H1 (cell line): ENCODE data around the gene TANC1. TPM values are rescaled to one million over a fixed set of nuclear protein-coding genes. Genes with fewer than 3 reads are reported as not detected.

ENCODE experiments used
- CTCF ChIA-PET: fragments of 300-600 bp; sonication (Branson Sonifier 250); formaldehyde crosslinking; loops from one replicate; lab custom pipeline; 2021; ENCODE audit not compliant: partially characterized antibody; lab: Charles Lee
- POLR2A ChIA-PET: fragments of 300-600 bp; sonication (Branson Sonifier 250); formaldehyde crosslinking; loops from one replicate; lab custom pipeline; 2021; ENCODE audit warnings: inconsistent platforms; ENCODE audit not compliant: partially characterized antibody; lab: Charles Lee
- DNase-seq, 2 experiments: peaks; one replicate each; pipeline versions ENCODE4 v3.0.0 to v3.0.0-alpha.2; 2010 to 2022; ENCODE audit warnings: low spot score in 2 of 2, low read depth in 1 of 2, mixed read lengths in 1 of 2
- FAIRE-seq: peaks from 2 replicates; lab custom pipeline; 2011; peaks lifted over from hg19 to GRCh38; lab: Jason Lieb, UNC
- H2AFZ ChIP-seq: 2 replicates; pipeline ENCODE4 v1.8.1; 2012; ENCODE audit warnings: low read length, inconsistent platforms
- H2AK5ac ChIP-seq: 2 replicates; pipeline ENCODE4 v1.6.1; 2013; ENCODE audit warnings: low read depth, low read length
- H2BK120ac ChIP-seq: replicated peaks from 2 replicates; pipeline ENCODE3; 2013; ENCODE audit warnings: low read depth, low read length, inconsistent platforms
- H2BK12ac ChIP-seq: 2 replicates; pipeline ENCODE4 v1.6.1; 2013; ENCODE audit warnings: low read depth, low read length
- H2BK15ac ChIP-seq: 2 replicates; pipeline ENCODE4 v1.6.1; 2013; ENCODE audit warnings: low read length
- H2BK20ac ChIP-seq: 2 replicates; pipeline ENCODE4 v1.6.1; 2013; ENCODE audit warnings: low read length
- H2BK5ac ChIP-seq: 2 replicates; pipeline ENCODE4 v1.6.1; 2013; ENCODE audit warnings: low read depth, low read length
- H3K14ac ChIP-seq: 2 replicates; pipeline ENCODE4 v1.6.1; 2013; ENCODE audit warnings: inconsistent platforms; ENCODE audit not compliant: insufficient read length
- H3K18ac ChIP-seq: 2 replicates; pipeline ENCODE4 v1.6.1; 2013; ENCODE audit warnings: low read length; ENCODE audit errors: extremely low read depth
- H3K23ac ChIP-seq: 2 replicates; pipeline ENCODE4 v1.6.1; 2013; ENCODE audit warnings: inconsistent platforms; ENCODE audit not compliant: insufficient read length
- H3K23me2 ChIP-seq: 2 replicates; pipeline ENCODE4 v1.6.1; 2013; ENCODE audit warnings: low read depth, low read length
- H3K27ac ChIP-seq: 2 replicates; pipeline ENCODE4 v1.6.1; 2011; ENCODE audit warnings: low read depth, low read length, inconsistent platforms
- H3K27me3 ChIP-seq, 4 experiments: replicated peaks in 1 of 4; 1 replicate in 1 of 4; 2 replicates in 3 of 4; pipeline versions ENCODE4 v1.6.1 to v1.8.1; 2011 to 2013; ENCODE audit warnings: low read length in 3 of 4, mild to moderate bottlenecking in 3 of 4, inconsistent platforms in 2 of 4, mixed read lengths in 2 of 4, moderate library complexity in 1 of 4; ENCODE audit not compliant: control insufficient read depth in 3 of 4, insufficient read depth in 3 of 4; ENCODE audit errors: extremely low read depth in 1 of 4
- H3K36me3 ChIP-seq, 4 experiments: 2 replicates each; pipeline versions ENCODE4 v1.6.1 to v1.8.1; 2011 to 2013; ENCODE audit warnings: mild to moderate bottlenecking in 4 of 4, low read length in 3 of 4, moderate library complexity in 2 of 4, control low read depth in 1 of 4, inconsistent platforms in 1 of 4; ENCODE audit not compliant: insufficient read depth in 4 of 4, control insufficient read depth in 2 of 4
- H3K4ac ChIP-seq: replicated peaks from 2 replicates; pipeline ENCODE3; 2013; ENCODE audit warnings: low read length, low read depth, mixed read lengths, inconsistent platforms; ENCODE audit not compliant: insufficient read length
- H3K4me1 ChIP-seq, 4 experiments: replicated peaks in 1 of 4; 1 replicate in 1 of 4; 2 replicates in 3 of 4; pipeline versions ENCODE4 v1.6.1 to v1.8.1; 2011 to 2013; ENCODE audit warnings: low read length in 3 of 4, inconsistent platforms in 2 of 4, mixed read lengths in 1 of 4; ENCODE audit not compliant: insufficient read depth in 4 of 4, control insufficient read depth in 3 of 4
- H3K4me2 ChIP-seq, 2 experiments: 2 replicates each; pipeline versions ENCODE4 v1.6.1 to v1.8.1; 2011 to 2013; ENCODE audit warnings: low read depth in 2 of 2, low read length in 2 of 2, control low read depth in 1 of 2, inconsistent platforms in 1 of 2, mild to moderate bottlenecking in 1 of 2; ENCODE audit not compliant: insufficient read depth in 1 of 2
- H3K4me3 ChIP-seq, 4 experiments: fragments of 200-600, 300-600 bp in 1 of 4; sonication (generic), shearing (Covaris generic), sonication (Bioruptor Twin) in 1 of 4; 2 replicates each; pipeline versions ENCODE4 v1.5.1 to v1.8.1; 2011 to 2016; ENCODE audit warnings: low read length in 4 of 4, low read depth in 3 of 4, control low read depth in 2 of 4, inconsistent platforms in 2 of 4, mild to moderate bottlenecking in 2 of 4, mixed read lengths in 1 of 4, moderate library complexity in 1 of 4; ENCODE audit not compliant: insufficient read depth in 2 of 4; ENCODE audit errors: extremely low read depth in 1 of 4
- H3K56ac ChIP-seq: replicated peaks from 2 replicates; pipeline ENCODE3; 2013; ENCODE audit warnings: low read depth, mild to moderate bottlenecking, mixed read lengths, low read length, inconsistent platforms; ENCODE audit not compliant: insufficient read length
- H3K79me1 ChIP-seq: 2 replicates; pipeline ENCODE4 v1.6.1; 2013; ENCODE audit warnings: low read depth, low read length, control low read depth
- H3K79me2 ChIP-seq, 2 experiments: 2 replicates each; pipeline versions ENCODE4 v1.6.1 to v1.8.1; 2012 to 2013; ENCODE audit warnings: low read length in 2 of 2, mild to moderate bottlenecking in 2 of 2, inconsistent platforms in 1 of 2; ENCODE audit not compliant: insufficient read depth in 2 of 2, control insufficient read depth in 1 of 2
- H3K9ac ChIP-seq, 4 experiments: replicated peaks in 1 of 4; 1 replicate in 1 of 4; 2 replicates in 3 of 4; pipeline versions ENCODE4 v1.6.1 to v1.8.1; 2011 to 2013; ENCODE audit warnings: low read depth in 3 of 4, low read length in 3 of 4, control low read depth in 2 of 4, mild to moderate bottlenecking in 2 of 4, moderate library complexity in 2 of 4, inconsistent platforms in 1 of 4; ENCODE audit errors: extremely low read depth in 1 of 4
- H3K9me3 ChIP-seq, 2 experiments: 2 replicates each; pipeline versions ENCODE4 v1.6.1 to v1.8.1; 2012 to 2013; ENCODE audit warnings: mild to moderate bottlenecking in 2 of 2, moderate library complexity in 2 of 2, control low read depth in 1 of 2, inconsistent platforms in 1 of 2, low read depth in 1 of 2, low read length in 1 of 2, mixed read lengths in 1 of 2; ENCODE audit not compliant: insufficient read depth in 2 of 2
- H4K20me1 ChIP-seq, 2 experiments: replicated peaks in 1 of 2; 2 replicates each; pipeline versions ENCODE3 to v1.8.1; 2011 to 2013; ENCODE audit warnings: inconsistent platforms in 2 of 2, low read length in 2 of 2, mild to moderate bottlenecking in 1 of 2; ENCODE audit not compliant: insufficient read depth in 2 of 2, control insufficient read depth in 1 of 2
- H4K5ac ChIP-seq: 2 replicates; pipeline ENCODE4 v1.6.1; 2013; ENCODE audit warnings: low read length, low read depth, mixed read lengths, inconsistent platforms; ENCODE audit not compliant: insufficient read length
- H4K8ac ChIP-seq: 2 replicates; pipeline ENCODE4 v1.8.0; 2013; ENCODE audit warnings: mild to moderate bottlenecking, moderate library complexity, low read length, inconsistent platforms; ENCODE audit not compliant: insufficient read depth; ENCODE audit errors: extremely low read depth
- H4K91ac ChIP-seq: replicated peaks from 2 replicates; pipeline ENCODE3; 2013; ENCODE audit warnings: low read length, mixed read lengths, inconsistent platforms; ENCODE audit not compliant: insufficient read length
- BACH1 ChIP-seq: IDR thresholded peaks from 2 replicates; pipeline ENCODE4 v1.6.1; 2012; ENCODE audit warnings: low read length, improper control_type of control experiment
- BCL11A ChIP-seq, 2 experiments: IDR thresholded peaks; one replicate each; pipeline ENCODE4 v1.6.1; 2011; ENCODE audit warnings: low read depth in 2 of 2, low read length in 2 of 2, mild to moderate bottlenecking in 2 of 2
- CREB1 ChIP-seq: IDR thresholded peaks from 2 replicates; pipeline ENCODE4 v1.6.1; 2012; ENCODE audit warnings: inconsistent platforms
- EGR1 ChIP-seq: IDR thresholded peaks from 2 replicates; pipeline ENCODE4 v1.6.1; 2011; ENCODE audit warnings: low read depth, low read length, borderline replicate concordance
- EP300 ChIP-seq, 2 experiments: IDR thresholded peaks; 1 replicate in 1 of 2; 2 replicates in 1 of 2; pipeline ENCODE4 v1.6.1; 2011 to 2012; ENCODE audit warnings: low read depth in 2 of 2, low read length in 2 of 2, mild to moderate bottlenecking in 2 of 2, borderline replicate concordance in 1 of 2, inconsistent platforms in 1 of 2, moderate library complexity in 1 of 2
- HDAC6 ChIP-seq: IDR thresholded peaks from one replicate; pipeline ENCODE4 v1.7.1; 2012; ENCODE audit warnings: low read depth, mild to moderate bottlenecking, inconsistent platforms, low read length, moderate library complexity
- JUND ChIP-seq: IDR thresholded peaks from 2 replicates; pipeline ENCODE4 v1.6.1; 2011; ENCODE audit warnings: mild to moderate bottlenecking, improper control_type of control experiment, low read length
- RAD21 ChIP-seq, 2 experiments: IDR thresholded peaks in 1 of 2; conservative IDR thresholded peaks in 1 of 2; 2 replicates each; pipeline ENCODE4 v1.6.1; 2011; ENCODE audit warnings: low read depth in 2 of 2, low read length in 2 of 2, improper control_type of control experiment in 1 of 2, inconsistent platforms in 1 of 2, mild to moderate bottlenecking in 1 of 2, moderate library complexity in 1 of 2
- SP2 ChIP-seq: IDR thresholded peaks from 2 replicates; pipeline ENCODE4 v1.6.1; 2012; ENCODE audit warnings: mild to moderate bottlenecking, low read length, inconsistent platforms
- SUZ12 ChIP-seq: fragments of 200-600 bp; sonication (generic); IDR thresholded peaks from 2 replicates; pipeline ENCODE4 v1.6.1; 2012; ENCODE audit warnings: mild to moderate bottlenecking, inconsistent platforms, low read length, moderate library complexity, mixed read lengths
- TBP ChIP-seq: IDR thresholded peaks from 2 replicates; pipeline ENCODE4 v1.6.1; 2011; ENCODE audit warnings: low read depth, low read length, improper control_type of control experiment
- TCF12 ChIP-seq: IDR thresholded peaks from 2 replicates; pipeline ENCODE4 v1.6.1; 2011; ENCODE audit warnings: low read depth, mild to moderate bottlenecking, low read length
- WGBS, 2 experiments: shearing (Covaris generic) in 1 of 2; methylation state at CpG; one replicate each; pipeline versions ENCODE4 v1.1.6 to v1.1.7; 2013 to 2015; ENCODE audit warnings: low lambda C conversion rate in 2 of 2, mixed read lengths in 2 of 2, inconsistent platforms in 1 of 2, low coverage in 1 of 2, missing lambda C conversion rate in 1 of 2; ENCODE audit not compliant: insufficient replicate concordance in 2 of 2, insufficient coverage in 1 of 2, insufficient read length in 1 of 2; ENCODE audit errors: extremely low coverage in 1 of 2, missing lambda C conversion rate in 1 of 2; 5-methylcytosine and 5-hydroxymethylcytosine counted together
- polyA plus RNA-seq, 7 experiments: library from polyadenylated mRNA; depleted of rRNA in 3 of 7; stranded (reverse) in 5 of 7; unstranded in 2 of 7; fragments of >200 nt in 5 of 7; fragments of 200-250 nt in 2 of 7; gene quantifications; 1 replicate in 5 of 7; 2 replicates in 1 of 7; 4 replicates in 1 of 7; pipeline versions ENCODE4 v1.2.1 to v1.2.3, GENCODE V29; 2011 to 2013; ENCODE audit warnings: missing spikeins in 2 of 7, mixed read lengths in 2 of 7
- total RNA-seq: library from RNA; stranded (reverse); fragmentation: NEBNext Ultra II Directional; extraction: Animal tissue kit (Norgen Biotek cat#: 25700); gene quantifications from 2 replicates; pipeline ENCODE4 v1.2.1, GENCODE V29; 2021
- TF ChIP-seq, protein P1 (sequence below), 3 experiments: IDR thresholded peaks; 1 replicate in 2 of 3; 2 replicates in 1 of 3; pipeline versions ENCODE4 v1.5.1 to v1.6.1; 2011; ENCODE audit warnings: low read length in 3 of 3, mild to moderate bottlenecking in 3 of 3, inconsistent platforms in 2 of 3, low read depth in 1 of 3, moderate library complexity in 1 of 3; ENCODE audit not compliant: insufficient read depth in 1 of 3; ENCODE audit errors: control extremely low read depth in 1 of 3

The TANC1 gene
- total and polyA plus RNA-seq, 2 of the 8 experiments (the other 6 are each of a cell fraction or from before 2014, with no cell fraction given) = 4.1 to 7.6 TPM

DNA sequence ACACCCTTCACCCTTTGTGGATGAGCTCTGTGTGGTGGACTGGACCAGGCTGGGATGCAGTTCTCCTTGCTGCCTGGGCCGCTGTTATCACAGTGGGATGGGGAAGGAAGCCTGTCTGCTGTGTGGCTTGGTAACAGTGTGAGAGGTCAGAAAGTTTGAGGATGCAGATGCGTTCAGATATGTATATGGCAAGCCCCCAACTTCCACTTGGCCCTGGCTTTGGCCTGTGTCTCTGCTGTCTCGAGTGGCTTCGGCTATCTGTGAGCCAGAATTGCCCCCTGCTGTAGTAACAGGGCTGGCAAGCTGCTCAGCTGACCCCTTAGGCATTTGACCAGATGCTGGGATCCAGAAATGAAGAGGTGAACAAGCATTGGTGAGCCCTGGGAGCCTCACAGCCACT is 211.3 kb downstream of the TANC1 start:
- Histone ChIP-seq H3K23ac (no peak overlapping the region), H4K20me1 (no peaks in the 10 kb centered on the region), H3K14ac (no peak overlapping the region), H3K9me3 (no peaks in the 10 kb centered on the region), H2AFZ (no peak overlapping the region), H3K27ac (no peak overlapping the region), H4K5ac (no peak overlapping the region), H3K56ac (no peak overlapping the region), H3K36me3 (no peaks in the 10 kb centered on the region), H4K91ac (no peak overlapping the region), H3K23me2 (no peaks in the 10 kb centered on the region), H2BK12ac (no peak overlapping the region), H3K4ac (no peak overlapping the region), H3K18ac (no peak overlapping the region), H2BK120ac (no peak overlapping the region), H3K27me3 (no peaks in the 10 kb centered on the region), H3K4me3 (no peak overlapping the region), H2BK20ac (no peak overlapping the region), H3K79me1 (no peaks in the 10 kb centered on the region), H3K4me1 (no peaks in the 10 kb centered on the region), H3K9ac (no peak overlapping the region), H2AK5ac (no peak overlapping the region), H3K4me2 (no peak overlapping the region), H4K8ac (no peak overlapping the region), H3K79me2 (no peaks in the 10 kb centered on the region), H2BK15ac (no peak overlapping the region), H2BK5ac (no peak overlapping the region)
- POLR2A ChIA-PET = no interaction called here
- DNase-seq (no peak), FAIRE-seq (no peak)
- CTCF ChIA-PET = interaction anchor here (0.9 to 4.5 kb wide), 6 partner anchors 9 to 278 kb away, joined by 3 to 18 read pairs (median 4); no protein-coding TSS in a partner anchor
- 96% methylated on average over 4 of the region's 4 CpGs; no CpG with 5 or more reads in 1 of the 2 experiments for WGBS, 2 experiments
- TF ChIP-seq RAD21 (IDR thresholded peaks at IDR 0.05 in 1 of 2, conservative IDR thresholded peaks at IDR 0.05 in 1 of 2; ENCODE audit: low read depth in 2 of 2, low read length in 2 of 2) (no peak), BCL11A (IDR thresholded peaks at IDR 0.05; ENCODE audit: low read depth in 2 of 2, low read length in 2 of 2) (no peak), SUZ12 (no peak), TCF12 (no peak), SP2 (no peak), EGR1 (no peak), TBP (no peak), JUND (no peak), BACH1 (no peak), CREB1 (no peak), HDAC6 (no peak), EP300 (IDR thresholded peaks at IDR 0.05; ENCODE audit: borderline replicate concordance in 1 of 2, low read depth in 2 of 2, low read length in 2 of 2) (no peak)
- TF ChIP-seq, protein P1, sequence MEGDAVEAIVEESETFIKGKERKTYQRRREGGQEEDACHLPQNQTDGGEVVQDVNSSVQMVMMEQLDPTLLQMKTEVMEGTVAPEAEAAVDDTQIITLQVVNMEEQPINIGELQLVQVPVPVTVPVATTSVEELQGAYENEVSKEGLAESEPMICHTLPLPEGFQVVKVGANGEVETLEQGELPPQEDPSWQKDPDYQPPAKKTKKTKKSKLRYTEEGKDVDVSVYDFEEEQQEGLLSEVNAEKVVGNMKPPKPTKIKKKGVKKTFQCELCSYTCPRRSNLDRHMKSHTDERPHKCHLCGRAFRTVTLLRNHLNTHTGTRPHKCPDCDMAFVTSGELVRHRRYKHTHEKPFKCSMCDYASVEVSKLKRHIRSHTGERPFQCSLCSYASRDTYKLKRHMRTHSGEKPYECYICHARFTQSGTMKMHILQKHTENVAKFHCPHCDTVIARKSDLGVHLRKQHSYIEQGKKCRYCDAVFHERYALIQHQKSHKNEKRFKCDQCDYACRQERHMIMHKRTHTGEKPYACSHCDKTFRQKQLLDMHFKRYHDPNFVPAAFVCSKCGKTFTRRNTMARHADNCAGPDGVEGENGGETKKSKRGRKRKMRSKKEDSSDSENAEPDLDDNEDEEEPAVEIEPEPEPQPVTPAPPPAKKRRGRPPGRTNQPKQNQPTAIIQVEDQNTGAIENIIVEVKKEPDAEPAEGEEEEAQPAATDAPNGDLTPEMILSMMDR (IDR thresholded peaks at IDR 0.05; ENCODE audit: control extremely low read depth in 1 of 3, insufficient read depth in 1 of 3, low read depth in 1 of 3, low read length in 3 of 3) = no peak
